Endothelial cell of umbilical vein (primary cell): ENCODE measurements around the gene DDHD1. TPM values are rescaled to one million over a fixed set of nuclear protein-coding genes. Genes with fewer than 3 reads are reported as not detected.
"Not testable (repeated sequence)": the region's sequence is repeated elsewhere in the genome, so short reads cannot be mapped to it uniquely, and the experiment has no call there.

Source experiments
- BruUV-seq: library from RNA; stranded (reverse); fragments of 400-500 nt; replicated peaks from 2 replicates; lab custom pipeline; 2021; lab: Mats Ljungman, UMichigan
- CTCF ChIA-PET: fragments of 300-600, 350-600 bp; sonication (Branson Sonifier 250); formaldehyde crosslinking; loops from one replicate; lab custom pipeline; 2021; ENCODE audit warnings: antibody characterized with exemption, inconsistent platforms; lab: Charles Lee
- POLR2A ChIA-PET: fragments of 300-600, 350-600 bp; sonication (Branson Sonifier 250); formaldehyde crosslinking; loops from one replicate; lab custom pipeline; 2021; ENCODE audit warnings: antibody characterized with exemption, inconsistent platforms; lab: Charles Lee
- DNase-seq: peaks from one replicate; pipeline ENCODE4 v3.0.0-alpha.2; 2011; ENCODE audit warnings: low read depth, low spot score
- FAIRE-seq: peaks from 2 replicates; lab custom pipeline; 2011; peaks lifted over from hg19 to GRCh38; lab: Jason Lieb, UNC
- H2AFZ ChIP-seq: 2 replicates; pipeline ENCODE4 v1.6.0; 2012; ENCODE audit warnings: low read depth, low read length, control low read depth, inconsistent platforms
- H3K27ac ChIP-seq: 2 replicates; pipeline ENCODE4 v1.5.1; 2011; ENCODE audit warnings: low read depth, mild to moderate bottlenecking, control low read depth, low read length, moderate library complexity; ENCODE audit not compliant: insufficient read depth
- H3K27me3 ChIP-seq, 2 experiments: 2 replicates each; pipeline versions ENCODE4 v1.6.0 to v1.6.1; 2011; ENCODE audit warnings: low read length in 2 of 2, mixed read lengths in 1 of 2; ENCODE audit not compliant: control insufficient read depth in 2 of 2, insufficient read depth in 2 of 2
- H3K36me3 ChIP-seq, 2 experiments: 2 replicates in 1 of 2; 3 replicates in 1 of 2; pipeline ENCODE4 v1.5.1; 2011; ENCODE audit warnings: low read length in 2 of 2, mild to moderate bottlenecking in 1 of 2, moderate library complexity in 1 of 2; ENCODE audit not compliant: control insufficient read depth in 2 of 2, insufficient read depth in 2 of 2; ENCODE audit errors: extremely low read depth in 1 of 2
- H3K4me1 ChIP-seq: 3 replicates; pipeline ENCODE4 v1.5.1; 2011; ENCODE audit warnings: mild to moderate bottlenecking, low read length; ENCODE audit not compliant: control insufficient read depth, insufficient read depth; ENCODE audit errors: extremely low read depth
- H3K4me2 ChIP-seq: 2 replicates; pipeline ENCODE4 v1.6.1; 2011; ENCODE audit warnings: low read length, control low read depth, mixed read lengths; ENCODE audit not compliant: insufficient read depth
- H3K4me3 ChIP-seq, 3 experiments: fragments of 200-600 bp in 1 of 3; sonication (generic), shearing (Covaris generic) in 1 of 3; replicated peaks in 1 of 3; 2 replicates each; pipeline ENCODE4 v1.5.1; 2011 to 2016; ENCODE audit warnings: control low read depth in 3 of 3, low read length in 3 of 3, mild to moderate bottlenecking in 2 of 3, inconsistent platforms in 1 of 3, low read depth in 1 of 3, moderate library complexity in 1 of 3; ENCODE audit not compliant: insufficient read depth in 1 of 3
- H3K79me2 ChIP-seq: 2 replicates; pipeline ENCODE4 v1.6.0; 2012; ENCODE audit warnings: low read length, inconsistent platforms; ENCODE audit not compliant: control insufficient read depth, insufficient read depth
- H3K9ac ChIP-seq: replicated peaks from 2 replicates; pipeline ENCODE3; 2011; ENCODE audit warnings: low read length, control low read depth; ENCODE audit not compliant: insufficient read depth; ENCODE audit errors: extremely low read depth
- H3K9me1 ChIP-seq: replicated peaks from 3 replicates; pipeline ENCODE4 v1.6.0; 2011; ENCODE audit warnings: mild to moderate bottlenecking, low read length; ENCODE audit not compliant: control insufficient read depth, insufficient read depth; ENCODE audit errors: extremely low read depth
- H3K9me3 ChIP-seq: replicated peaks from 2 replicates; pipeline ENCODE4 v1.5.1; 2012; ENCODE audit warnings: low read length, inconsistent platforms; ENCODE audit not compliant: control insufficient read depth, insufficient read depth
- H4K20me1 ChIP-seq: replicated peaks from 2 replicates; pipeline ENCODE3; 2011; ENCODE audit warnings: mild to moderate bottlenecking, low read length; ENCODE audit not compliant: control insufficient read depth, insufficient read depth; ENCODE audit errors: extremely low read depth
- EZH2 ChIP-seq: IDR thresholded peaks from 2 replicates; pipeline ENCODE4 v1.6.1; 2012; ENCODE audit warnings: borderline replicate concordance, low read depth, mild to moderate bottlenecking, moderate library complexity, low read length, inconsistent platforms; ENCODE audit not compliant: severe bottlenecking
- FOS ChIP-seq: IDR thresholded peaks from 2 replicates; pipeline ENCODE4 v1.6.1; 2011; ENCODE audit warnings: mild to moderate bottlenecking, low read length, moderate library complexity, borderline replicate concordance; ENCODE audit not compliant: insufficient read depth
- GATA2 ChIP-seq: IDR thresholded peaks from 2 replicates; pipeline ENCODE4 v1.7.0; 2011; ENCODE audit warnings: low read depth, mild to moderate bottlenecking, moderate library complexity, mixed read lengths, low read length; ENCODE audit not compliant: insufficient read length, insufficient read depth
- JUN ChIP-seq: IDR thresholded peaks from 2 replicates; pipeline ENCODE4 v1.6.1; 2011; ENCODE audit warnings: borderline replicate concordance, low read depth; ENCODE audit not compliant: insufficient read length, insufficient read depth
- MYC ChIP-seq: IDR thresholded peaks from one replicate; pipeline ENCODE4 v1.6.1; 2011; ENCODE audit warnings: mild to moderate bottlenecking, low read depth, low read length
- POLR2A ChIP-seq: IDR thresholded peaks from 2 replicates; pipeline ENCODE4 v1.6.1; 2012; ENCODE audit warnings: low read depth, mild to moderate bottlenecking, control low read depth, low read length
- POLR2AphosphoS5 ChIP-seq: IDR thresholded peaks from 2 replicates; pipeline ENCODE4 v1.6.1; 2012; ENCODE audit warnings: low read depth, mild to moderate bottlenecking, control low read depth, low read length, moderate library complexity; ENCODE audit not compliant: insufficient read depth
- dilution Hi-C: fragments of 300-500 bp; cut with MboI; formaldehyde crosslinking; loops from one replicate; pipeline ENCODE4 v1.15.0; 2019; ENCODE audit warnings: low sequenced_read_pairs; ENCODE audit not compliant: extremely low pct_ligation_motif_present
- intact Hi-C: fragments of 100-400 bp; cut with micrococcal nuclease; formaldehyde crosslinking; loops from one replicate; pipeline ENCODE4 v1.10.0; 2022
- polyA plus RNA-seq, 4 experiments: library from polyadenylated mRNA; depleted of rRNA in 3 of 4; stranded (reverse) in 3 of 4; unstranded in 1 of 4; fragments of >200 nt; gene quantifications; 2 replicates each; pipeline versions ENCODE4 v1.2.1 to v1.2.3, GENCODE V29; 2011 to 2012; ENCODE audit warnings: missing spikeins in 1 of 4
- total RNA-seq: library from RNA; stranded (reverse); gene quantifications from 2 replicates; pipeline ENCODE4 v1.2.3, GENCODE V29; 2021
- TF ChIP-seq, protein P1 (sequence below): IDR thresholded peaks from 2 replicates; pipeline ENCODE4 v1.6.1; 2011; ENCODE audit not compliant: insufficient read depth, insufficient read length
- TF ChIP-seq, protein P2 (sequence below), 2 donors: IDR thresholded peaks; 1 replicate in 1 of 2; 2 replicates in 1 of 2; pipeline ENCODE4 v1.5.1; 2011; ENCODE audit warnings: low read length in 2 of 2, mild to moderate bottlenecking in 2 of 2, moderate library complexity in 2 of 2, control low read depth in 1 of 2, inconsistent platforms in 1 of 2, low read depth in 1 of 2; ENCODE audit not compliant: insufficient read depth in 1 of 2; ENCODE audit errors: extremely low read depth in 1 of 2

DDHD1 gene
- total and polyA plus RNA-seq, 2 donors (not counting 3 experiments of a cell fraction or from before 2014, with no cell fraction given): 2.7 to 12.4 TPM

DNA sequence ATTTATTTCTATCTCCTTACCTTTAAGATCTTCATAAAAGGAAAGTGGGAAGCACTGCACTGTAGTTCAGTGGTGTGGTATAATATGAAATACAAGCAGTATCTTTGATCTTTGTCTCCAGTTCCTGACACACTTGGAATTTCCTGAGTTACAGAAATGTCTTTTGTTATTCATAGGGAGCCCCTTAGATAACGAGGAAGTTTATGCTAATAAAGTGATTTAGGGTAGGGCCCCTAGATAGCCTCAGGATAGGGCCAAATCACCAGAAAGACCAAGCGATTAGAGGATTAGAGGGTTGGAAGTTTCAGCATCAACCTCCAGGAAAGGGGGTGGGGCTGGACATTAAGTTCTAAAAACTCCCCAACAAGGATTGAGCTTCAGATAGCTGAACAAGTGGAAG lies 29.9 kb upstream of the DDHD1 start:
- Histone ChIP-seq H3K9me1 (no peaks in the 10 kb centered on the region), H3K27ac (no peak overlapping the region), H2AFZ (no peak overlapping the region), H4K20me1 (no peaks in the 10 kb centered on the region), H3K4me2 (no peak overlapping the region), H3K4me1 (peaks cover 6% of the 10 kb centered on the region), H3K4me3 (no peak overlapping the region), H3K9me3 (no peaks in the 10 kb centered on the region), H3K36me3 (no peaks in the 10 kb centered on the region), H3K27me3 (peaks cover 0 to 4% of the 10 kb centered on the region in 2 experiments), H3K9ac (no peak overlapping the region), H3K79me2 (no peaks in the 10 kb centered on the region)
- ChIA-PET CTCF (interaction anchor here (0.8 to 1.6 kb wide), 2 partner anchors 8 to 113 kb away, joined by 4 read pairs; no protein-coding TSS in a partner anchor), POLR2A (no interaction called here)
- intact Hi-C loops: no loop called here
- dilution Hi-C loops: no loop called here
- TF ChIP-seq GATA2: no peak
- TF ChIP-seq MYC: no peak
- no peak for TF ChIP-seq JUN
- TF ChIP-seq, protein P1, sequence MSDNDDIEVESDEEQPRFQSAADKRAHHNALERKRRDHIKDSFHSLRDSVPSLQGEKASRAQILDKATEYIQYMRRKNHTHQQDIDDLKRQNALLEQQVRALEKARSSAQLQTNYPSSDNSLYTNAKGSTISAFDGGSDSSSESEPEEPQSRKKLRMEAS: no peak
- no peak for TF ChIP-seq POLR2AphosphoS5
- no peak for TF ChIP-seq FOS
- TF ChIP-seq, protein P2, sequence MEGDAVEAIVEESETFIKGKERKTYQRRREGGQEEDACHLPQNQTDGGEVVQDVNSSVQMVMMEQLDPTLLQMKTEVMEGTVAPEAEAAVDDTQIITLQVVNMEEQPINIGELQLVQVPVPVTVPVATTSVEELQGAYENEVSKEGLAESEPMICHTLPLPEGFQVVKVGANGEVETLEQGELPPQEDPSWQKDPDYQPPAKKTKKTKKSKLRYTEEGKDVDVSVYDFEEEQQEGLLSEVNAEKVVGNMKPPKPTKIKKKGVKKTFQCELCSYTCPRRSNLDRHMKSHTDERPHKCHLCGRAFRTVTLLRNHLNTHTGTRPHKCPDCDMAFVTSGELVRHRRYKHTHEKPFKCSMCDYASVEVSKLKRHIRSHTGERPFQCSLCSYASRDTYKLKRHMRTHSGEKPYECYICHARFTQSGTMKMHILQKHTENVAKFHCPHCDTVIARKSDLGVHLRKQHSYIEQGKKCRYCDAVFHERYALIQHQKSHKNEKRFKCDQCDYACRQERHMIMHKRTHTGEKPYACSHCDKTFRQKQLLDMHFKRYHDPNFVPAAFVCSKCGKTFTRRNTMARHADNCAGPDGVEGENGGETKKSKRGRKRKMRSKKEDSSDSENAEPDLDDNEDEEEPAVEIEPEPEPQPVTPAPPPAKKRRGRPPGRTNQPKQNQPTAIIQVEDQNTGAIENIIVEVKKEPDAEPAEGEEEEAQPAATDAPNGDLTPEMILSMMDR (IDR thresholded peaks at IDR 0.05; ENCODE audit: extremely low read depth in 1 of 2, insufficient read depth in 1 of 2, low read depth in 1 of 2, low read length in 2 of 2): no peak
- no peak for TF ChIP-seq POLR2A
- TF ChIP-seq EZH2: no peak
- FAIRE-seq (no peak), DNase-seq (peak; percentile 24)
- no TSS peak for BruUV-seq

DNA sequence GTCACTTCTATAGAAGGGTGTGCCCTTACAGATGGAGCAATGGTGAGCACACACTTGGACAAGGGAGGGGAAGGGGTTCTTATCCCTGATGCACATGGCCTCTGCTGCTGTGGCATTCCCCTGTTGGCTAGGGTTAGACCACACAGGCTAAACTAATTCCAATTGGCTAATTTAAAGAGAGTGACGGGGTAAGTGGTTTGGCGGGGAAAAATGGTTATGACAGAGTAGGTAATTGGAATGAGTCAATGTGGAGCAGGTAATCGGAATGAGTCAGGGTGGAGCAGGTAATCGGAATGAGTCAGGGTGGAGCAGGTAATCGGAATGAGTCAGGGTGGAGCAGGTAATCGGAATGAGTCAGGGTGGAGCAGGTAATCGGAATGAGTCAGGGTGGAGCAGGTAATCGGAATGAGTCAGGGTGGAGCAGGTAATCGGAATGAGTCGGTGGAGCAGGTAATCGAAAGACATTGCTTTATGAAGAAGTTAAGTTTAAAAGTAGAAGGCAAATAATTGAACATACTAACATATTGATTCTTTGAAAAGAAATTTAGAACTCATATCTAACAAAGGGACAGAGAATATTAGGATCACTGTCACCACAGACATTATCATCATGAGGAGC lies 28.4 kb upstream of the DDHD1 start:
- intact Hi-C loops, H3K36me3 ChIP-seq, BruUV-seq, DNase-seq, H3K9me1 ChIP-seq, H3K79me2 ChIP-seq, FAIRE-seq, H4K20me1 ChIP-seq, H3K27ac ChIP-seq, H2AFZ ChIP-seq, H3K4me3 ChIP-seq, dilution Hi-C loops, POLR2A ChIA-PET, H3K4me1 ChIP-seq, H3K4me2 ChIP-seq, H3K9ac ChIP-seq, H3K9me3 ChIP-seq, H3K27me3 ChIP-seq: not testable (repeated sequence)
- CTCF ChIA-PET: interaction anchor here (0.9 kb wide), 1 partner anchor 29 kb away, joined by 3 read pairs; the partner anchor contains the start of gene DDHD1
